Posterior cingulate gyrus (tissue), 11 donors: ENCODE measurements around the gene FAM89B.

Experiments
- DNase-seq, 10 donors: peaks; one replicate each; pipeline versions ENCODE4 v3.0.0 to v3.0.0-alpha.2; 2020 to 2021; ENCODE audit warnings: mixed read lengths in 3 of 10
- intact Hi-C: fragments of 100-400 bp; cut with DNase I; formaldehyde crosslinking; loops from one replicate; pipeline ENCODE4 v1.15.1; 2023

Gene FAM89B

DNA sequence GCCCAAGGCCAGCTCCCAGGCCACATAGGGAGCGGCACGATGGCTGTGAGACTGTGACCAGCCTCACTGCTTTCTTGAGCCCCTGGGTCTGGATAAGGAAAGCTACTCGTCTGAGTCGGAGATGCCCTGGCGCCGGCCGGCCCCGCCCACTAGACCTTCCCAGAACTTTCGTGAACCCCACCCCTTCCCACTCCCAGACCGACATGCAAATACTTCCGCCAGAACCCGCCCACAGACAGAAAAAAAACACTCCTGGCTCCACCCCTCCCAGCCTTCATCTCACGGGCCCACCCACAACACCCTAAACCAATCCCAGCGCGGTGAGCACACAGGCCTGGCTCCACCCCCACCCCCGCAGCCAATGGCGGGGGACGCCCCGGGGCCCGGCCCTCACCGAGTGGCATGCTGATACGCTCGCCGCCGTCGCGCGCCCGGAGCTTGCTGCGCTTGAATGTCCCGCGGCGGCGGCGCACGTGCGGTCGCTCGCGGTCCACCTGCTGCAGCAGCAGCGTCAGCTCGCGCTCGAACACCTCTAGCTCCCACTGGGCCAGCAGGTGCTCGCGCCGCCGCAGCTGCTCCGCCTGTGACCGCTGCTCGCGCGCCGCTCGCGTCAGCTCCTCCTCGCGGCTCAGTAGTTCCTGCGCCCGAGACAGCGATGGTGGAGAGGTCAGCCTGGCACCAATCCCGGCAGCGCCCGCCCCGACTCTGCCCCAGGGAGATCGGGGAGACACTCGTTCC, 34.7 kb downstream of the FAM89B start:
- intact Hi-C loops, result no loop called here
- DNase-seq, result peak; percentile 88 to 99 (median 96)

DNA sequence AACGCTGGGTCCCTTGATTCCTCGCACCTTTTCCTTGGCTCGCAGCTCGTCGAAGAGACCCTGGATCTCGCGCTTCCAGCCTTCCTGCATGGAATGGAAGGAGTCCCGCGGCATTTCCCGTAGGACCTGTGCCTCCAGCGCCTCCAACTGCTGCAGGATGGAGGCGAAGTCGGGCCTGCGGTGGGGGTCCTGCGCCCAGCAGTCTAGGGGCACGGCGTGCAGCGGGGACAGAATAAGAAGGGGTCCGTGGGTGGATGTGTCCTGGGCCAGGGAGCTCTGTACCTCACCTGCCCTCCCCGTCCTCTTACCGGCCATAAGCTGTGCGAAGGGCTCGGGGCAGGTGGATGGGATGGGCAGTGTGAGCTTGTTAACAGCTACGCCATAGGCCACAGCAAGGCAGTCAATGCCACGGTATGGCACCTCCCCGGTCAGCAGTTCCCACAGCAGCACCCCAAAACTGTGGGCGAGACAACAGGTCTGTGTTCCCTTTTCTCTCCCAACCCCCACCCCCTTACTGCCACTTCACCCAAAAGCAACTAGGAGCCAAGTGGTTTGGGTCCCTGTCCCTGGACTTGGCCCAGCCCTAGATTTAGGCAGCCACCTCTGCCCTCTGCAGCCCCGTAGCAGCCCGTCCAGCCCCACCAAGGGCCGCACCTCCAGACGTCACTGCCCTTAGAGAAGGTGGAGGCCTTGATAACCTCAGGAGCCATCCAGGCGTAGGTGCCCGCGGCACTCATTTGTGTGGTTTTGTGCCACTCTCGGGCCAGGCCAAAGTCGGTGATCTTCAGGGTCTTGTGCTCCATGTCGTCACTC, 35.5 kb downstream of the FAM89B start:
- intact Hi-C loops, result no loop called here
- DNase-seq, result no peak

DNA sequence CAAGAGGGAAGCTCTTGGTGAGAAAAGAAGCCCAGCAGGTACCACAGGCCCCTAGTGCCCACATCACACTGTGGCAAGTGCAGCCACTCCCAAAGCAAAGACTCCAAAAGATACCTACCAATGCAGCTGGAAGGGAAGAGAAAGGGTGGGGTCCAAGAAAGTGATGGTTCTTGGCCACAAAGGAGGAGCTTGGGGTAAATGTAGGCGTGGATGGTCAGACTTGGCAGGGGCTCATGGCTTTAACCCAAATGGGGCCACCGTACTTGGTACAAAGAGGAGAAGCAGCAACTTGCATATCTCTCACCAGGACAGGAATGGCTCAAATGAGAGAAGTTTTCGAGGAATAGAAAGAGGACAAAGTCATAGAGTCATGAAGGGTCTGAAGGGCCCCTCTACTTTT, 36.9 kb downstream of the FAM89B start:
- intact Hi-C loops, result no loop called here
- no peak for DNase-seq

DNA sequence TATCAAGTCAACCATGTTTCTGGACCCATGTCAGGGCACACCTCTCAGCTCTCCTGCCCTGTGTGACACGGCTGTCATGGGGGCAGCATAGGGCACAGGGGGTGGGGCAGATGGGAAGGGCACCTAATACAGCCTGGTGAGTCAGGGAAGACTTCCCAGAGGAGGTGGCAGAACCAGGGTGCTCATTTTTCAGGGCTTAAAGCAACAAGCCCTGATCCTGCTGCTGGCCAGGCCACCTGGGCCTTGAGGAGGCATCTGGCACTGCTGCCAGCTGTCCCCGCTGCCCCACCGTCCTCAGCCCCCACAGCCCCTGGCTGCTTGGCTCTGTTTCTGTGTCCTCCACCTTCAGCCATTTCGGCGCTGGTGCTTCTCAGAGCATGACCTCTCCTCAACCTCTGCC, 37.3 kb downstream of the FAM89B start:
- intact Hi-C loops, result no loop called here
- DNase-seq, result no peak

DNA sequence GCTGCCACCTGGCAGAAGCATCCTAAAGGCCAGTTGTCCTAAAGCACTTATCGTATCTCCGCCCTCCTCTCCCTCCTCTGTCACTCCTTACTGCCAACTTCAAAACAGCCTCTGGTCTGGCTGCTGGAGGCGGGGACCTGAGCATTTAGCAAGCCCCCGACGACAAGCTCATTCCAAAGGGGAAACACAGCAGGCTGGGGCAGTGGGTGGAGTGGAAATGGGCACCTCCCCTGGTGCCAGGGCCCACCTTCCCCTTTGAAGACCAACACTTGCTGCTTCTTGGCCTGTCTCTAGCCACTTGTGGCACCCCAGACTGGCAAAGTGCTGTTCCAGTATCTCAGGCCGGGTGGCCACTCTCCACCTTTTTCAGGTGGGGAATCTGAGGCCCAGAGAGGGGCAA, 38.1 kb downstream of the FAM89B start:
- intact Hi-C loops, result no loop called here
- DNase-seq, result no peak

DNA sequence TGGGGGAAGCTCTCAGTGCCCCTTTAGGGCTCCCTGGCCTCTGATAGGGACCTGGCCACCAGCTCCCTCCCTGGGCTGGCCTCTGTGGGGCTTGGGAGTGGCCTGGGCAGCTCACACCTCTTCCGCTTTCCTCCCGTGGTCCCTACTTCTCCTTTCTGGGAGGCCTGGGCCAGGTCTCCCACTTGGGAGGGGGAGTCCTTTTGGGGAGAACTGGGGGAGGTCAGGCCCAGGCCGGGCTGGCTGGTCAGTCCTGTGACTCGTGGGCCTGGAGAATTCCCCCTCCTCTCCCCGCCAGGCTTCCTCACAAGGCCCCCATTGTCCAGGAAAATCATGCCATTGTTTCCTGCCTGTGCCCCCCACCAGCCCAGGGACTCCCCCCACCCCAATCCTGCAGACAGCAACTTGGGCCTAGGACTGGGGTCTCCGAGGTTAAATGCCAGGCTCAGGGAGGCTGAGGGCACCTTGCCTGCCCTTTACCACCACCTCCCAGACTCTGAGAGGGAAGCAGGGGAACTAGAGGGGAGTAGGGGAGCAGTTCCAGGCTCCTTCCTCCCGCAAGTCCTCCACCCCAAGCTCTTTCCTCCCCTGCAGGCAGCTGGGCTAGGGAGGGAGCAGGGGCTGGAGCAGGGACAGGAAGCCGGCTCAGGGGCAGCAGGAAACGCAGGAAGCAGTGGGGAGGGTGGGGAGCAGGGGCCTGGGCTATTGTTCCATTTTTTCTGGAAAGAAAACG, 38.9 kb downstream of the FAM89B start:
- peak in 9 of 10 donors; percentile 51 to 96 (median 70) for DNase-seq
- intact Hi-C loops, result no loop called here

DNA sequence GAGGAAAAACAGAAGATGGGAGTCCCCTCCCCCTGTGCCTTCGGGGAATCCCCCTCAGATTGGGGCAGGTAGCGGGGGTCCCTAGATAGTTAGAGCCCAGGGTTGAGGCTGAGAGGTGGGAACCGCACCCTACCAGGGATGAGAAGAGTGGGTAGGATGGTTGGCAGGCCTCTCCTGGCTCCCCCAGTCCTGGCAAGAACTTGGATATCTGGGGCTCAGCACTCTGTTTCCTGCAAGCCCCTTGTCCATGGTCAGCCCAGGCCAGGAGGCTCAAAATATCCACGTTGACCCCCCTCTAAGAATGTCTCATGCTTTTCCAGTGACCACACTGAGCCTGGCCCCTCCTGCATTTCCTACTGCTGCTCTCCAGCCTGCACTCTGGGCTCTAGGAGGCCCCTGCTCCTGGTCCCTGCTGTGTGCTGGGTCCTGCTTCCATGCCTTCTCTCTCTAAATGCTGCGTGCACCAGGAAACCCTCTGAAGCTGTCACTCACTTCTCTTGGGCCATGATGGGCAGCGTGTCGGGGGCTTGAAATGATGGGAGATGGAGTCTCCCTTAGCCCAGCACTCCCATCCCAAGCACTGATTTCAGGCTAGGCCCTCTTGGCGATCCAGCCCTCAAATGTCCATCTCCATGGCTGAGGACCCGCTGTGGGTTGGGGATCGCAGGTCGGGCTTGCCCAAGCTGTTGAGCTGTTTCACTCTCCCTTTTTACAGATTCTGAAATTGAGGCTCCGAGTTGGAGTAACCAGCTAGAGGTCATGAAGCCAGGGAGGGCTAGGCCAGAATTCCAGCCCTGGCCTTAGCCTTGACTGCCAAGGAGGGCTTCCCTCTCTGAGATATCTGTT, 39.6 kb downstream of the FAM89B start:
- DNase-seq, result no peak
- intact Hi-C loops, result no loop called here

DNA sequence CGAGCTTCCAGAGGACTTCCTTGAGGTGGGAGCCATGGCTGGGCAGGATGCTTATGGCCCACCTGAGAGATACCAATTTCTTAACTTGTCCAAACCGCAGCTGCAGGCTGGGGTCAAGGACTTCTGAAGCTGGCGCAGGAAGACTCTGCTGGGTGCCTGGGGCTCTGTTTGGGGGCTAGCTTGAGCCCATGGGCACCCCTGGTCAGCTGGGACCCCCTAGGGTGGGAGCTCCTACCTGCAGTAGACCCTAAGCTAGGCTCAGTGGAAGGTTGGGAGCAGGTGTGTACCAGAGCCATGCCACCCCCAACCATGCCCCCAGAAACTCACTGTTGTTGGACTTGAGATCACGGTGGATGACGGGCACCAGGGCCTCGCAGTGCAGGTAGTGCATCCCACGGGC, 40.4 kb downstream of the FAM89B start:
- intact Hi-C loops, result no loop called here
- DNase-seq, result no peak

DNA sequence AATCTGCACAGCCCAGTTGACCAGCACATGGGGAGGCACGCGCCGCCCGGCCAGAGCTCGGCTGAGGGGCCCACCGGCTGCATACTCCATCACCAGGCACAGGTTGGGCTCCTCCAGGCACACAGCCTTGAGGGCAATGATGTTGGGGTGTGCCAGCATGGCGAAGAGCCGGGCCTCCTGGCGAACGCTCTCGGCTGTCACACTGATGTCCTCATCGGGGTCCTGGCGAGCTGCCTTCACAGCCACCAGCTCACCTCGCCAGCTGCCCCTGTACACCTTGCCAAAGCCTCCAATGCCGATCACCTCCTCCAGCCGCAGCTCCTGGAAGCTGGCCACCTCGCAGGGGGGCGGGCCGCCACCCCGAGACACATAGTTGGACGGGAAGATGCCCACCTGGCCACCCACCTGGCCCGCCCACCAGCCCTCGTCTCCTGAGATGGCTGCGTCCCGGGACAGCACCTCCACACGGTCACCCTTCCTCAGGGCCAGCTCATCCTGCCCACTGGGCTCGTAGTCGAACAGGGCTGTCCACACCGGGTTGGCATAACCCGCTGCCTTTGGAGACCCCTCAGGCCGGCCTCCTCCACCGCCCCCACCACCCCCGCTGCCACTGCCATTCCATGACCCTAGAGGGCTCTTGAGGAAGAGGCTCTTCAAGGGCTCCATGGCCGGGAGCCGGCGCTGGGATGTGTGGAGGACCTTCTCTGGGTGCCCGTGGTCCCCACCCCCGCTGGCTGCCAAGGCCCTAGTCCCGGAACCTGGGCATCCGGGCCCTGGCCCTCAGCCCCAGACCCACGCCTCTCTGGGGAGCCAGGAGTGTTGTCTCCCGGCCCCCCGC, 41.0 kb downstream of the FAM89B start:
- intact Hi-C loops, result no loop called here
- DNase-seq, result peak in 2 of 10 donors; percentile 31 to 89

DNA sequence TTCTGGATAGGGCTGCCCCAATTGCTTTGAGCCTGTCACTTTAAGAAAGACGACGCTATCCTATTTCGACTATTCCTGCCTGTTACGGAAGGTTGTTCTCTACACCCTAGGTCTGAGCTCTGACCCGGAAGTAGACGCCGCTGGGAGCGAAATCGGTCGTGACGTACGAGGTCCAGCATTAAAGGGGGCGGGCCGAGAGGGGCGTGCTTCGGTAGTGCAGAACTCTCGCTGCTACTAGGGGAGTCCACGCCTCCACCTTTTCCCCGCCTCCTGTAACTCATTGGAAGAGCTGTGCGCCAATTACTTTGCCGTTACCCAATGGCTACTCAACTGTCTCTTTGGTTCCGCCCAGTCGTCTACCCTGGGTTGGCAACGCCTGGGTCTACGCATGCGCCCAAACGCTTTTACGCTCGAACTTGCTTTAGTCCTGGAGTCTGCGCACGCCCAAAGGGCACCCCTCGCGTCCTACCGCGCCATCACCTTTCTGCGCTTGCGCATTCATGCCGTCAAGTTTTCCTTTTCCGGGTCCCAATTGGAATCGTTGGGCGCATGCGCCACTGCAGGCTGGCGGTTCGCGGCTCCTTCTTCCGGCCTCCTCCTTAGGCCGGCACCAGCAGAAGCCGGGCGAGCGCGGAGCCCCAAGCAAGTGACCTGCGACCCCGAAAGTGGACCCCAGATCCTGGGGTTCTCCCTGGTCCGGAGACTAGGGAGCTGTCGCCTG, 43.1 kb downstream of the FAM89B start, which contains the start of gene PCNX3:
PCNX3 (plus strand) TSS at position 548 of the 721 bp plus-strand sequence. CDS start 536 bp downstream, outside the sequence.
- DNase-seq, result peak; percentile 100
- intact Hi-C loops, result loop anchor here (2.0 to 5.0 kb wide), 3 partner anchors 37 to 47 kb away; partner anchors contain the start of gene RELA

DNA sequence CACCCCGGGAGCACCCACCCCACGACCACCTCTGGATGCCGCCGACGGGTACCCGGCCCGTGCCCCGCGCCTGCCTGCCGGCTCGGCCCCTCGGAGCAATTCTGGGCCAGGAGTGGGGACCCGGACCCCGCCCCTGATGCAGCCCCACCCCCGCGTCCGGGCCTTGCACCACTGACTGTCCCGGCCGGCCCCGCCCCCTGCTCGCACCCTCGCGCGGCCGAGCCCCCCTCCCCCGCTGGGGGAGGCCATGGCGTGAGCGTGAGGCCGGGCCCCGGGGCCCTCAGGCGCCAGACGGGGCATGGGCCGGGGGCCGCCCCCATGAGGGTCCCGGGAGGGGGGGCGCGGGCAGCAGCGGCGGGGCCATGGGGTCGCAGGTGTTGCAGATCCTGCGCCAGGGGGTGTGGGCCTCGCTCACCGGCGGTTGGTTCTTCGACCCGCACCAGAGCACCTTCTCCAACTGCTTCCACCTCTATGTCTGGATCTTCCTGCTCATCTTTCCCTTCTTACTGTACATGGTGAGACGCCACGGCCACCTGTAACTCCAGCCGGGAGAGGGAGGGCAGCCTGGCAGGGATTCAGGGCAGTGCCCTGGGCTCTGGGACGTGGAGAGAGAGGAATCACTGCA, 43.7 kb downstream of the FAM89B start:
- intact Hi-C loops, result loop anchor here (2.0 to 5.0 kb wide), 3 partner anchors 36 to 47 kb away; partner anchors contain the start of gene RELA

DNA sequence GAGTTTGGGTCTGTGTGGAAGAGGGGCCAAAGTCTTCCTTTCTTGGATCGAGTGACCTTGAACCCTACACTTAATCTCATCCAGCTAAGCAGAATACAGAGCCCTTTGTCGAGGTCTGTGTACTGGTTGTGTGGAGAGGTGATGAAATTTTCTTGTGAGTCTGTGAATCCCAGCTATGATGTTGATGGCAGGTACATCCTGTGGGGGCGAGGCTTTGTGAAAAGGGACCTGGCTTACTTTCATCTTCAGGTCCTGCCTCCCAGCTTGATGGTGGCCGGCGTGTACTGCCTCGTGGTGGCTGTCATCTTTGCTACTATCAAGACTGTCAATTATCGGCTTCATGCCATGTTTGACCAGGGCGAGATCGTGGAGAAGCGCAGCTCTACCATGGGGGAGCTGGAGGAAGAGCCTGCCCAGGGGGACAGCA, 44.2 kb downstream of the FAM89B start:
- DNase-seq, result no peak
- intact Hi-C loops, result loop anchor here (5.0 kb wide), 1 partner anchor 36 kb away; no protein-coding TSS in a partner anchor

More for the DNA sequence above, 43.7 kb downstream of the FAM89B start:
- DNase-seq, result no peak

DNA sequence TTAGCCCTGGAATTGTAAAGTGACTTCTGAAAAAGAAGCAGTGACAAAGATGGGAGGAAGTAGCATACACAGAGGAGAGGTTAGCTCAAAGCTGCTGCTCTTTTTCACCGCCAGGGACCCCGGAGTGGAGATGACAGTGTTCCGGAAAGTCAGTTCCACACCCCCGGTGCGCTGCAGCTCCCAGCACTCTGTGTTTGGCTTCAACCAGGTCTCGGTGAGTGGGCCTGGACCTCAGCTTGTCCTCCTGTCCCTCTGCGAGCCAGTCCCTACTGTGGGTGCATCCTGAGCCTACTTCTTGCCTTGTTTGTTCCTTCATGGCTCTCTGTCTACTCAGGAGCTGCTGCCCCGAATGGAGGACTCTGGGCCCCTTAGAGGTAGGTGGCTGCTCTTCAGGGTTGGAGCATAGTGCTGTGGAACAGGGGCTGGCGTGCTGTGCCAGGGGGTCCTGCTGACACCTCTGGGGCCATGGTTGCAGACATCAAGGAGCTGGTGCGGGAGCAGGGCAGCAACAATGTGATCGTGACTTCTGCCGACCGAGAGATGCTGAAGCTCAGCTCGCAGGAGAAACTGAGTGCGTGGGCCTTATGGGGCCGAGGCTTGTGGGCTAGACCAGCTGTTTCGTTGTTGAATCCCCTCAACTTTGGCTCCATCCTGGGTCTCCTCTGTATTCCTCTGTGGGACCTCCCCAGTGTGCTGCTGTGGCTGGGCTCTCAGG, 45.0 kb downstream of the FAM89B start:
- intact Hi-C loops, result loop anchor here (5.0 kb wide), 1 partner anchor 35 kb away; no protein-coding TSS in a partner anchor

DNA sequence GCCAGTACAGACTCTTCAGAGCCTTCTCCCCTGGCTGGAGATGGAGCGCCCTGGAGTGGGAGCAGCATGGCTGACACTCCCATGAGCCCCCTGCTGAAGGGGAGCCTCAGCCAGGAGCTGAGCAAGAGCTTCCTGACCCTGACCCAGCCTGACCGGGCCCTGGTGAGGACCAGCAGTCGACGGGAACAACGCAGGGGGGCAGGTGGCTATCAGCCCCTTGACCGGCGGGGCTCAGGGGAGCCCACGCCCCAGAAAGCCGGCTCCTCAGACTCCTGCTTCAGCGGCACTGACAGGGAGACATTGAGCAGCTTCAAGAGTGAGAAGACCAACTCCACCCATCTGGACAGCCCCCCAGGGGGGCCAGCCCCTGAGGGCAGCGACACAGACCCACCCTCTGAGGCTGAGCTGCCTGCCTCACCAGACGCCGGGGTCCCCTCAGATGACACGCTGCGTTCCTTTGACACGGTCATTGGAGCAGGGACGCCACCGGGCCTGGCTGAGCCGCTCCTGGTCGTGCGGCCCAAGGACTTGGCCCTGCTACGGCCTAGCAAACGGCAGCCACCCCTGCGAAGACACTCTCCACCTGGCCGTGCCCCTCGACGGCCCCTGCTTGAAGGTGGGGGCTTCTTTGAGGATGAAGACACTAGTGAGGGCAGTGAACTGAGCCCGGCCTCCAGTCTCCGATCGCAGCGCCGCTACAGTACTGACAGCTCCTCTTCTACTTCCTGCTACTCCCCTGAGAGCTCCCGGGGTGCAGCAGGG, 45.8 kb downstream of the FAM89B start:
- DNase-seq, result no peak
- intact Hi-C loops, result loop anchor here (5.0 kb wide), 1 partner anchor 34 kb away; no protein-coding TSS in a partner anchor

More for the DNA sequence above, 45.0 kb downstream of the FAM89B start:
- DNase-seq, result no peak

DNA sequence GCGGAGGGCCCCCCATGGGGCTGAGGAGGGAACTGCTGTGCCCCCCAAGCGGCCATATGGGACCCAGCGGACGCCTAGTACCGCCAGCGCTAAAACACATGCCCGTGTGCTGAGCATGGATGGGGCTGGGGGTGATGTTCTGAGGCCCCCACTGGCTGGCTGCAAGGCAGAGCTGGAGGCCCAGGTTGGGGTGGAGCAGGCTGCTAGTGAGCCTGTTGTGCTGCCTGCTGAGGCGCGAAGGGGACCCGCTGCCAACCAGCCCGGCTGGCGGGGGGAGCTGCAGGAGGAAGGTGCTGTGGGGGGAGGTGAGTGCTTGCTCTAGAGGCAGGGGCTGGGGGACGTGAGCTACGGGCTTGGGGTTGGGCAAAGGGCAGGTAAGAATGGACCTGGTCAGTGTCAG, 46.4 kb downstream of the FAM89B start:
- intact Hi-C loops, result loop anchor here (5.0 kb wide), 1 partner anchor 34 kb away; no protein-coding TSS in a partner anchor
- no peak for DNase-seq

DNA sequence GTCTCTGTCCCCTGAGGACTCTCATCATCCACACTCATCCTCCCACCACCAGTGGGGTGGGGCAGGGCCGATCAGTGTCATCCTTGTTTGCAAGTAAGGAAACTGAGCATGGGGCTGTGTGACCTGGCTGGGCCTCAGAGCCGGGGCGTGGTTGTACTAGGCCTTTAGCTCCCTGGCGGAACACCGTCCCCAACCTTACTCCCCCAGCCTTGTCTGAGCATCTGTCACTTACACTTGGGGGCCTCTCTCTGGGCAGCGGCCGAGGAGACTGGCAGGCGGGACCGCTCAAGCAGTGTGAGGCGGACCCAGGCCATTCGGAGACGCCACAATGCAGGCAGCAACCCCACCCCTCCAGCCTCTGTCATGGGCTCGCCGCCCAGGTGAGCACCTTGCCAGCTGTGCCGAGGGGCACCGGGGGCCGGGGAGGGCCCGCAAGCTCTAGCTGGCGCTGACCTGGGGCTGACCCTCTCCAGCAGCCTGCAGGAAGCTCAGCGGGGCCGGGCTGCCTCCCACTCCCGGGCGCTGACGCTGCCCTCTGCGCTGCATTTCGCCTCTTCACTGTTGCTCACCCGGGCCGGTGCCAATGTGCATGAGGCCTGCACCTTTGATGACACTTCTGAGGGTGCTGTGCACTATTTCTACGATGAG, 47.1 kb downstream of the FAM89B start:
- intact Hi-C loops, result loop anchor here (5.0 kb wide), 1 partner anchor 33 kb away; no protein-coding TSS in a partner anchor
- no peak for DNase-seq
